ENCODE measurements around the gene PPRC1.

Gene PPRC1

DNA sequence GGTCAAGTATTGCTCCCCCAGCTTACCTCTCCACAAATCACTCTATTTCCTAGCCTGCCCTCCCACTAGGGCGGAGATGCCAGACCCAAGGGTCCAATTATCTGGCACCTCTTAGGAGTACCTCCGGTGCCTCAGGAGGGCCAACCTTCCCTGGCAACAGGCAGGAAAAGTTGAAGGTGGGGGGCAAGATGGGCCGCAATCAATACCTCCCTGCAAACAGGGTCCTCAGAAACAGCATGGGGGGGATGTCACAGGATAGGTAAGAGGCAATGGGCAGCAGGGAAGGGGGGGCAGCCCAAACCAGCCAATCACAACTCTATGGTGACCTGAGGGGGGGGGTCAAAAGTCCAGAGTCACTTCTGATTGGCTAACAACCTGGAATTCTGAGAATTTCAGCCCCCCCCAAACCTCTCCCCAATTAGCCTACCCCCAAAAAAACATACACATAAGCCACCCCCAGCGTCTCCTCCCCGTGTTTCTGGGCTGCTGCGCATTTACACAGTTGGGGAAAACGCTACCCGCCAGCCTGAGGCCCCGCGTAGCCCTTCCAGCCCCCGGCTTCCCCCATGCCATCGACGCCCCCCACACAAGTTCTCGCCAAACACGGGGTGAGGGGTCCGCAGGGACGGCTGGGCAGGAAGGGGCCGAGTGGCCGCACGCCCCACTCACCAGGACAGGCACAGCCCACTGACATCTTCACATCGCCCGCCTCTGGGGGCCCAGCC is 13.3 kb upstream of the PPRC1 start:
- DNase-seq, result peak; percentile 79

DNA sequence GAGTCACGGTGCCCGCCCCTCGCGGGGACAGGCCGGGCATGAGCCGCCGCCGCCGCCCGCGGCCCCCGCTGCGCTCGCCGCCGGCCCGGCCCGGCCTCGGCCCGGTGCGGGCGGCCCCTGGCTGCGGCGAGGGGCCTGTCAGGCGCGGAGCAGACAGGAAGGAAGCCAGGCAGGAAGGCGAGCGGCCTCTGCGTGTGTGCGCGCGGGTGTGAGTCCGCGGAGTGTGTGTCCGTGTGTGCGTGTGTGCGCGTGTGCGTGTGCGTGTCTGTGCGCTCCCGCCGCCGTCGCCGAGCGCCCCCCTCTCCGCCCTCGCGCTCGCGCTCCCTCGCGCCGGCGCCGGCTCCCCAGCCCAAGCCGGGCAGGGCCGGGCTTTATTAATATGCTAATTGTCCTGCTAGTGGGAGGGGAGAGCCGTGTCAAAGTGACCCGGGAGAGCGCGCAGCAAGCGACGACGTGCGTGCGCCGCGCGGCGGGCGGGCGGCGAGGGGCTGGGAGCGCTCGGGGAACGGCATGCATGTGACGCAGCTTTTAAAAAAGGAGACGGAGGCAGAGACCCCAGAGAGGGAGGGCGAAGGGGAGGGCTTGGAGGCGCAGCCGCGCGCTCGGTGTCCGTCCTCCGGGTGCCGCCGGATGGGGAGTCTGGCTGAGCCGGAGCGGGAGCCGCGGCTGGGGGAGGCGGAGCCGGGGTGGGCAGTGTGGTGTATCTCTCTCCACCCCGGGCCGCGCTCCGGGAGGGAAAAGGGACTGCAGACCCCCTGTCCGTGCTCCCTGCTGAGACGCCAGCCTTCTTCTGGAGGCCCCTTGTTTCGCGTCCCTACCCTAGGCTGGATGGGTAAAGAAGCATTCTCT is 12.5 kb upstream of the PPRC1 start, which contains the start of gene LDB1:
TSS of gene LDB1 (minus strand) at position 227 of the 849 bp plus-strand sequence. CDS start 258 bp downstream, outside the sequence.
- peak; percentile 83 for DNase-seq

DNA sequence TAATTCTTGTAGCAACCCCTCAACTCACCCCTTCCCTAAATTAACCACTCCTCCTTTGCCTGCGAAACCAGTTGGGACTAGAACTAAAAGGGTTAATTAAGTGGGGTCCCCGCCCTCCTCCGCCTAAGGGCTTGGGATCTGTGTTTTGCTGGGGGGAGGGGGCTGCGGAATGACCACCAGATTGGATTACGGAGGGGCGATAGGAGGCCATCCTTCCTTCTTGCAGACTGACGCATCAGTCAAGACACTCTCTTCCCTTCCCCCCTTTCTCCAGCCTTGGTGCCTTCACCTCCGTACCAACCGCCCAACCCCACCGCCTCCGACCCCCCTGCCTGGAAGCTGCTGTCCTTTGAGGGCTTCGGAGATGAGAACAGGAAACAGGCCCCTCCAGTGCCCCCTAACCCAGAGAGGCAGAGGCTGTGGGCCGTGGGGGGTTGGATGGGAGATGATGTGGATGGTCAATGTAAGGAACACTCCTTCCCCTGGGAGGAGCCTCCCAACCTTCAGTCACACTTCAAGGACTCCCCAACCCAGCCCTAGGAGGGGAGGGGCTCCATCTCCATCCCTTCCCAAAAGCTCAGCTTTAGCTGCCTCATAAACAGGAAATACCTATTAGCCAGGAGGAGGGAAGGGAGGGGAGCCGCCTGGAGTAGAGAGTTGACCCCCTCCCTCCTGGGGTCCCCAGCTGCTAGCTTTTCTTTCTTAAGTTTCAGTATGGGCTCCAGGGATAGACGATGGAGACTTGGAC is 11.7 kb upstream of the PPRC1 start:
- peak; percentile 62 for DNase-seq

DNA sequence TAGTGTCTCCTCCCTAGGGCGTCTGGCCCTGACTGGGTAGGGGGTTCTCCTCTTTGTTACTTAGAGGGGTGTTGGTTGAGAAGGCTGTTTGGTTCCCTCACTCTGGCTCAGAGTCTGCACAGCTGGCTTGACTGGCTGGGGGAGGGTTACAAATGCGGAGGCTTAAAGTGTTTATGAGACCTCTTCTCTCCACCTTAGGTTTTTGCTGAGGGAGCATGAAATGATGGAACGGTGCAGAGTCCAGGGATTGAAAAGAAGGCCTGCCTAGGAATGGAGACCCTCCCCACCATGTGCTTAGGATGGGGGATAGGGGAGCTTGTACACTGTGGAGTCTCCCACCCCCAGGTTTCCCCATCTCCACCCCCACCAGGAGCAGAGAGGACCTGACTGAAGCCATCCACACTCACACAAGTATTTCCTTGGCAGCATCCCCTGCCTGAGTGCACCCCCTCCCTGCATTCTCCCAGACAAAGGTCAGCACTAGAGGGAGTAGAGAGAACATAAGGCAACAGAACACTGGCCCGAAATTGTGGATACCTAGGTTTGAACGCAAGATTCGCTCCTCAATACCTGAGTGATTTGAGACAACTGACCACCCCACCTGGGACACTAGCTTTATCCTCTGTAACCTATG is 11.0 kb upstream of the PPRC1 start:
- DNase-seq, result peak; percentile 3

DNA sequence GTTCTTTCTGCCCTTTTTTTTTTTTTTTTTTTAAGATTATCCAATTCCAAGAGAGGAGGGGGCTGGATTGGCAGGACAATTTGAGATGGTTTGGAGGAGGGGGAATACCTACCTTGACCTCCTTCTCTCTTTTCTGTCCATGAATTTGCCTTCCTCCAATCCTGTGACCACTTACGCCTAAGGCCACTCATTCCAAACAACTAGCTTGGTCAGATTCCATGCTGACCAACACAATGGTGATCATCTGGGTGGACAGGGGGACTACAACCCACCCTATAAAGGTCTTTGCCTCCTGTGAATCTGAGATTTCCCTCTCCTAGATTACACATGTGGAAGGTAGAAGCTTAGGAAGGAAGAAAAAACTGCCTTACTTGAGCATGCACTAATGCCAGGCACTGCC is 10.4 kb upstream of the PPRC1 start:
- no peak for DNase-seq

DNA sequence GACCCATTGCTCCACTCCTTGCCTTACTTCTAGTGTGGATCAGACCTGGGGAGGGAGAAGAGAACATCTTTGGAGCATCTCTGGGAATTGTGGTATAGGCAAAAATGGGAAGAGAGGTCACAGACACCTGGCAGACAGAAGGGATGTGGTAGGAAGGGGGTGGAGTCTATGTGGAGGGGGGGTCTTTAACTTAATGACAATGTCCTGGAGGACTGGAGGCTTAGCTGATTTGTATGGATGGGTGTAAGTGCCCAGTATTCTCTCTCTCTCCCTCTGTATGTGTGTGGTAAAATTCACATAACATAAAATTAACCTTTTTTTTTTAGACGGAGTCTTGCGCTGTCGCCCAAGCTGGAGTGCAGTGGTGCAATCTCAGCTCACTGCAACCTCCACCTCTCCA is 9.6 kb upstream of the PPRC1 start:
- no peak for DNase-seq

DNA sequence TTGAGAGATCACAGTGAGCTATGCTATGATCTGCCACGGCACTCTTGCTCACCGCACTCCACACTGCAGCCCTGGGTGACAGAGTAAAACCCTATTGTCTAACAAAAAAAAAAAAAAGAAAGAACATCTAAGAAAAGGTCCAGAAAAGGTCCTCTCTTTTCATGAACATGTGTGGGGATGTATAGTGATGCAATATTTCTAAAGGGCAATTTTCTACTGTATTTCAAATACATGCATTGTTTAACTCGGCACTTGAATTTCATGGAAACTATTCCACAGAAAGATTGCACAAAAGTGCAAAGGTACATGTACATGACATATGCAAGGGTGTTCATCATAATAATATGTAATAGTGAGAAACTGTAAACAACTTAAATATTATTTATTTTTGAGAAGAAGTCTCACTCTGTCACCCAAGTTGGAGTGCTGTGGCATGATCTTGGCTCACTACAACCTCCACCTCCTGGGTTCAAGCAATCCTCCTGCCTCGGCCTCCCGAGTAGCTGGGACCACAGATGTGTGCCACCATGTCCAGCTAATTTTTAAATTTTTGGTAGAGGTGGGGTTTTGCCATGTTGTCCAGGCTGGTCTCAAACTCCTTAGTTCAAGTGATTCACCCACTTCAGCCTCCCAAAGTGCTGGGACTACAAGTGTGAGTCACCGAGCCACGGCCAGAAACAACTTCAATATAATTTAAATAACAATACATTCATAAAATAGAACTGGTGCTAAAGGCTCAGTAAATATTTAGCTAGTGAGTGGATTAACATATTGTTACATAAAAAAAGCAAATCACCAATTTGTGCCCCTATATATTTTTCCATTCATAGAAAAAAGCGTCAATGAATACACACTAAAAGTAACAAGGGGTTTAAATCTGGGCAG is 1.3 kb upstream of the PPRC1 start:
- DNase-seq, result no peak

DNA sequence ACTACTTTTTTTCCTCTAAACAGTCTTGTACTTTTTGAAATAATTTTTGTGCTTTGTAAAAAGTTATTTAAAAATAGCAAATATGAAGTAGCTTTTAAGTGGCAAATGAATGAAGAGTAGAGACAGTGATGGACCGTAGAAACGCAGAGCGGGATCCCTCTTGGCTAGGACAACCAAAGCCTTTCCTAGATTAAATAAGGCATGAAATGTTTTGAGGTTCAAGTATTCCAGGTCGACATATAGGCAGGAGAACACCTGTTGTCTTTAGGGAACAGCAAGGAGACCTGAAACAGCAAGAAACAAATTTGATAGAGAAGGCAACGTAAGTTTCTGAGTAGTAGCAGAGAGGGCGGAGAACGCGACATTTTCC is 662 bp upstream of the PPRC1 start:
- no peak for DNase-seq

DNA sequence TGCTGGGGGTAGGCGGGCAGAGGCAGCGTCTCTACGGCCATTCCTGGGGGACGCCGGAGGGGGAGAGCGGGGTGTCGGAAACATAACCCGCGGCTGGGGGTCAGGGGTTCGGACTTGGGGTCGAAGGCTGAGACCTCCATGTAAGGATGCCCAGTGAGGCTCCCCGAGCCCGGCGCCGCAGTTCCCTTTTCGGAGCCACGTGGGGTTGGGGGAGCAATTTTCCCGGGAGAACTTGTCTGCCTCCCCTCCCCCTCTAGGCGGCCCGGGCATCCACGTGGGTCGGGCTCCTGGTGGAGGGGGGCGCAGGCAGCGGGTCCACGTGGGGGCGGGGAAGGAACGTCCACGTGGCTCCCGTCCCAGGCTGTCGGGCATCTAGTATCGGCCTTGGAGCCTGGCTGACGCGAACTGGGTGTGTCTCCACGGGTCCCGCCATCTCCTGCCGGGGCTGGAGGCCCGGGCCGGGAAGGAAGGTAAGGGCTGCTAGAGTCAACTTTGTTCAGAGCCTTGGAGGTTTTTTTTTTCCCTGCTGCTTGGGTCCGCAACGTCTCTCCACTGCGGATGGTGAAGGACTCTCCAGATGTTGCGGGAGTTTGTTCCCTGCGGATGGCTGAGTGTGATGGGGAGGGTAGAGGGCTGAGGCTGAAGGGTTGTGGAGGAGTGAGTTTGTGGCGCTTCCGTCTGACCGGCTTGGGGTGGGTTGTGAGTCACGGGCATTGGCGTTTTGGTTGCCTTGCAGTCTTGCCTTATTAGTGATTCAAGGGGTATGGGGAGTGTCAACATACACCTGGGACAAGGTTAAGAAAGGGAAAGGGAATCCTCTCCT is 744 bp downstream of the PPRC1 start:
- DNase-seq, result peak; percentile 76

DNA sequence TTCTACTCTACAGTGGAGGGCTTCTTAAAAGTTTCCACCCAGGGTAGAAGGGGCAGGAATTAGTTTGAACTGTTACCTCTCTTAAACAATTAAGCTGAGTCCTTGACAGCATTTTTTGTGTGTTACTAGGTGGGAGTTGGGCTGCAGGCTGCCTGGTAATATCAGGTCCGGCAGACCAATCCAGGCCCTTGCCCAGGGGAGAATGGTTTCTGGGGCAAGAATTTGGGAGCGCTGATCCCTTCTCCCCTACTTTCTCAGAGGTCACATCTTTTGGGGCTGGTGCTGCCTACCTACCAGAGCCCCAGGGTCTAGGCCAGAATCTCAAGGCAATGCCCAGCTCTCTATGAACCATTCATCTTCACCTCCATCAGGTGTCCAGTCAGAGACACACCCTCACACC is 1.6 kb downstream of the PPRC1 start:
- no peak for DNase-seq

DNA sequence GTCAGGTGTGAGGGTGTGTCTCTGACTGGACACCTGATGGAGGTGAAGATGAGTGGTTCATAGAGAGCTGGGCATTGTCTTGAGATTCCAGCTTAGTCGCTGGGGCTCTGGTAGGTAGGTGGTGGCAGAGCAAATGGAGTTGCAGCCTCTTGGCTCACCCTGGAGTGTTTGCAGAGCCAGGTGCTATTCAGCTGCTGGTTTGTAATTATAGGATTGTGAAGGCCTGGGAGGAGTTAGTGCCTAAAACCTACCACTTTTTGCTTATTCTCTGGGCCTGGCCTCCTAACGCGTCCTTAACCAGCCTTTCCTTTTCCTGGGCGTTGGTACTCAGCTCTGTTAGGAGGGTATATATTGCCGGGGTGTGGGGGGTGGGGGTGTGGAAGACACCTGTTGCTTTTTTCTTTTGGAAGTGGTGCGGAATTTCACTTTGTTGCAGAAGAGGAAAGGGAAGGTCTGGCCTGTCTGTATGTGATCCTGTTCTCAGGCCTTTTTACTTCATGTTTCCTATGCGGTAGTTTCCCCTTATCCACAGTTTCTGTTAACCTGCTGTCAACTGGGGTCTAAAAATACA is 3.2 kb downstream of the PPRC1 start:
- peak; percentile 86 for DNase-seq

DNA sequence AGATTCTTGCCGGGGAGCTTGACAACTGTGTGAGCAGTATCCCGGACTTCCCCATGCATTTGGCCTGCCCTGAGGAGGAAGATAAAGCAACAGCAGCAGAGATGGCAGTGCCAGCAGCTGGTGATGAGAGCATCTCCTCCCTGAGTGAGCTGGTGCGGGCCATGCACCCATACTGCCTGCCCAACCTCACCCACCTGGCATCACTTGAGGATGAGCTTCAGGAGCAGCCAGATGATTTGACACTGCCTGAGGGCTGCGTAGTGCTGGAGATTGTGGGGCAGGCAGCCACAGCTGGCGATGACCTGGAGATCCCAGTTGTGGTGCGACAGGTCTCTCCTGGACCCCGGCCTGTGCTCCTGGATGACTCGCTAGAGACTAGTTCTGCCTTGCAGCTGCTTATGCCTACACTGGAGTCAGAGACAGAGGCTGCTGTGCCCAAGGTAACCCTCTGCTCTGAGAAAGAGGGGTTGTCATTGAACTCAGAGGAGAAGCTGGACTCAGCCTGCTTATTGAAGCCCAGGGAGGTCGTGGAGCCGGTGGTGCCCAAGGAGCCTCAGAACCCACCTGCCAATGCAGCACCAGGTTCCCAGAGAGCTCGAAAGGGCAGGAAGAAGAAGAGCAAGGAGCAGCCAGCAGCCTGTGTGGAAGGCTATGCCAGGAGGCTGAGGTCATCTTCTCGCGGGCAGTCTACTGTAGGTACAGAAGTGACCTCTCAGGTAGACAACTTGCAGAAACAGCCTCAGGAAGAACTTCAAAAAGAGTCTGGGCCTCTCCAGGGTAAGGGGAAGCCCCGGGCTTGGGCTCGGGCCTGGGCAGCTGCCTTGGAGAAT is 6.7 kb downstream of the PPRC1 start:
- no peak for DNase-seq

DNA sequence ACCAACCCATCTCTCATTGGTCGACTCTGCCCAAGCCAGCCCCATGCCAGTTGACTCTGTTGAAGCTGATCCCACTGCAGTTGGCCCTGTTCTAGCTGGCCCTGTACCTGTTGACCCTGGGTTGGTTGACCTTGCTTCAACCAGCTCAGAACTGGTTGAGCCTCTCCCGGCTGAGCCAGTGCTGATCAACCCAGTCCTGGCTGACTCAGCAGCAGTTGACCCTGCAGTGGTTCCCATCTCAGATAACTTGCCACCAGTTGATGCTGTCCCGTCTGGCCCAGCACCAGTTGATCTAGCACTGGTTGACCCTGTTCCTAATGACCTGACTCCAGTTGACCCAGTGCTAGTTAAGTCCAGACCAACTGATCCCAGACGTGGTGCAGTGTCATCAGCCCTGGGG is 7.4 kb downstream of the PPRC1 start:
- DNase-seq, result no peak

DNA sequence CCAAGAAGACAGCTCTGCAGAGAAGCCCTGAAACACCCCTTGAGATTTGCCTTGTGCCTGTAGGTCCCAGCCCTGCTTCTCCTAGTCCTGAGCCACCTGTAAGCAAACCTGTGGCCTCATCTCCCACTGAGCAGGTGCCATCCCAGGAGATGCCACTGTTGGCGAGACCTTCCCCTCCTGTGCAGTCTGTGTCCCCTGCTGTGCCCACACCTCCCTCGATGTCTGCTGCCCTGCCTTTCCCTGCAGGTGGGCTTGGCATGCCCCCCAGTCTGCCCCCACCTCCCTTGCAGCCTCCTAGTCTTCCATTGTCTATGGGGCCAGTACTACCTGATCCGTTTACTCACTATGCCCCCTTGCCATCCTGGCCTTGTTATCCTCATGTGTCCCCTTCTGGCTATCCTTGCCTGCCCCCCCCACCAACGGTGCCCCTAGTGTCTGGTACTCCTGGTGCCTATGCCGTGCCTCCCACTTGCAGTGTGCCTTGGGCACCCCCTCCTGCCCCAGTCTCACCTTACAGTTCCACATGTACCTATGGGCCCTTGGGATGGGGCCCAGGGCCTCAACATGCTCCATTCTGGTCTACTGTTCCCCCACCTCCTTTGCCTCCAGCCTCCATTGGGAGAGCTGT is 8.2 kb downstream of the PPRC1 start:
- DNase-seq, result no peak

DNA sequence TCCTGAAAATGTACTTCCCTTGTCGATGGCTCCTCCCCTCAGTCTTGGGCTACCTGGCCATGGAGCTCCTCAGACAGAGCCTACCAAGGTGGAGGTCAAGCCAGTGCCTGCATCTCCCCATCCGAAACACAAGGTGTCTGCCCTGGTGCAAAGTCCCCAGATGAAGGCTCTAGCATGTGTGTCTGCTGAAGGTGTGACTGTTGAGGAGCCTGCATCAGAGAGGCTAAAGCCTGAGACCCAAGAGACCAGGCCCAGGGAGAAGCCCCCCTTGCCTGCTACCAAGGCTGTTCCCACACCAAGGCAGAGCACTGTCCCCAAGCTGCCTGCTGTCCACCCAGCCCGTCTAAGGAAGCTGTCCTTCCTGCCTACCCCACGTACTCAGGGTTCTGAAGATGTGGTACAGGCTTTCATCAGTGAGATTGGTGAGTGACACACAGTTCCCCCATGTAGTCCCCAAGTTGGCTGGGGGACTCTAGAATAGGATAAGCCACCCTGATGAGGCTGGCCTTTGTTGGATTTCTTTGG is 8.8 kb downstream of the PPRC1 start:
- no peak for DNase-seq

DNA sequence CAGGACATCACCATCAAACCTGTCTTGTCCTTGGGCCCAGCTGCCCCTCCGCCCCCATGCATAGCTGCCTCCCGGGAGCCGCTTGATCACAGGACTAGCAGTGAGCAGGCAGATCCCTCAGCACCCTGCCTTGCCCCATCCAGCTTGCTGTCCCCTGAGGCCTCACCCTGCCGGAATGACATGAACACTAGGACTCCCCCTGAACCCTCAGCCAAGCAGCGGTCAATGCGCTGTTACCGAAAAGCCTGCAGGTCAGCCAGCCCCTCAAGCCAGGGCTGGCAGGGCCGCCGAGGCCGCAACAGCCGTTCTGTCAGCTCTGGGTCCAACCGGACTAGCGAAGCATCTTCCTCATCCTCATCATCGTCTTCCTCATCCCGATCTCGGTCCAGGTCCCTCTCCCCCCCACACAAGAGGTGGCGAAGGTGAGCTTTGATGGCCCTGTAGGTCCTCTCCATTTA is 14.2 kb downstream of the PPRC1 start:
- DNase-seq, result no peak

DNA sequence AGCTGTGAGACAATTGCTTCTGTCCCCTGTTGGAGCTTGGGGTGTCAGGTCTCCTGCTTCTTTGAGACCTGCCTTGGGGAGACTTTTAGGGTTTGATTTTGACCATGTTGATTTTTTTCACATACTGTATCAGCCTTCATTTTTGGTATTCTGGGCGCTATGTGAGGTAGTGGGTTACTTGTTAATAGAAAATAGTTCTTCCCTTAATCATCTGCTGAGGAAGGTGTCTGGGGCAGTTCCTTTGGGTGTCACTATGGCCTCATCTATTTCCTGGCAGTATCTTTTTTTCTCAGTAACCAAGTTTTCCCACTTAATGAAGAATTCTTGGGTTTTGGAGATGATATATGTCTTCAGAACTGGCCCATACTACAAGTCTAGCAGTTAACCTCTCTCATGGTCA is 14.7 kb downstream of the PPRC1 start:
- DNase-seq, result no peak

DNA sequence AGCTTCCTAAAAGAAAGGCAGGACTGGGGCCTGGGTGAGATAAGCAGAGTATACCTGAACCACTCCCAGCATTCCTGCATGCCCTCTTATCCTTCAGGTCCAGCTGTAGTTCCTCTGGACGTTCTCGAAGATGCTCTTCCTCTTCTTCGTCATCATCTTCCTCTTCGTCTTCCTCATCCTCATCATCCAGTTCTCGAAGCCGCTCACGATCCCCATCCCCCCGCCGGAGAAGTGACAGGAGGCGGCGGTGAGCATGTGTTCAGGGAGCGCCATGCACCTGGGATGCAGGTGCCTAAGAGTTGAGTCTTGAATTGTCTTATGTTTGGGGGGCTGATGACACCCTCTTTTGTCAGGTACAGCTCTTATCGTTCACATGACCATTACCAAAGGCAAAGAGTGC is 15.4 kb downstream of the PPRC1 start:
- DNase-seq, result no peak
